Progenitor cell of endocrine pancreas (in vitro differentiated cells): ENCODE results near the gene LRIG1. TPM values are rescaled to one million over a fixed set of nuclear protein-coding genes. Genes with fewer than 3 reads are reported as not detected.

ENCODE experiments used
- DNase-seq: peaks from one replicate; pipeline ENCODE4 v3.0.0; 2021; ENCODE audit warnings: low spot score; ENCODE audit not compliant: unreplicated experiment
- H3K27ac Mint-ChIP-seq: 2 replicates; pipeline ENCODE4 v1.8.0; 2021; ENCODE audit warnings: mild to moderate bottlenecking, moderate library complexity, mixed read lengths
- H3K27me3 Mint-ChIP-seq: 2 replicates; pipeline ENCODE4 v1.8.0; 2021; ENCODE audit warnings: mixed read lengths
- H3K36me3 Mint-ChIP-seq: 2 replicates; pipeline ENCODE4 v1.8.0; 2022; ENCODE audit warnings: mixed read lengths; ENCODE audit not compliant: insufficient read depth
- H3K4me1 Mint-ChIP-seq: 2 replicates; pipeline ENCODE4 v1.8.0; 2021; ENCODE audit warnings: low read depth, mixed read lengths
- H3K4me3 Mint-ChIP-seq: 2 replicates; pipeline ENCODE4 v1.8.0; 2021; ENCODE audit warnings: low read depth, mild to moderate bottlenecking, moderate library complexity, mixed read lengths
- H3K9me3 Mint-ChIP-seq: 2 replicates; pipeline ENCODE4 v1.8.0; 2021; ENCODE audit warnings: low read depth, mixed read lengths
- CTCF ChIP-seq: fragments of 200-600 bp; sonication (generic); IDR thresholded peaks from one replicate; pipeline ENCODE4 v1.5.0; 2021; ENCODE audit warnings: antibody characterized with exemption, mild to moderate bottlenecking; ENCODE audit not compliant: unreplicated experiment
- total RNA-seq: library from RNA; stranded (reverse); gene quantifications from 2 replicates; pipeline ENCODE4 v1.2.1, GENCODE V29; 2021

LRIG1 gene
- total RNA-seq, 1 donor from 2014 or later: 31.4 TPM

GRCh38 chr3:66397745-66398144 is 103.1 kb downstream of the LRIG1 start:
- H3K4me3 Mint-ChIP-seq: no peak overlapping the region
- TF ChIP-seq CTCF: no peak
- H3K9me3 Mint-ChIP-seq: no peaks in the 10 kb centered on the region
- H3K27me3 Mint-ChIP-seq: no peaks in the 10 kb centered on the region
- peaks cover 19% of the 10 kb centered on the region for H3K36me3 Mint-ChIP-seq
- H3K27ac Mint-ChIP-seq: no peak overlapping the region
- no peak for DNase-seq
- H3K4me1 Mint-ChIP-seq: peaks cover 10% of the 10 kb centered on the region

- TF ChIP-seq CTCF: no peak
- Mint-ChIP-seq H3K36me3 (peaks cover 24% of the 10 kb centered on the region), H3K27me3 (no peaks in the 10 kb centered on the region), H3K9me3 (no peaks in the 10 kb centered on the region), H3K27ac (no peak overlapping the region), H3K4me1 (peaks cover 8% of the 10 kb centered on the region), H3K4me3 (no peak overlapping the region)
- DNase-seq: no peak
Measured at GRCh38 chr3:66396888-66397287, 103.9 kb downstream of the LRIG1 start.

GRCh38 chr3:66396161-66396760 is 104.6 kb downstream of the LRIG1 start:
- no peak for DNase-seq
- Mint-ChIP-seq H3K9me3 (no peaks in the 10 kb centered on the region), H3K36me3 (peaks cover 26% of the 10 kb centered on the region), H3K4me1 (peaks cover 7% of the 10 kb centered on the region), H3K27ac (no peak overlapping the region), H3K27me3 (no peaks in the 10 kb centered on the region), H3K4me3 (no peak overlapping the region)
- TF ChIP-seq CTCF: no peak

GRCh38 chr3:66395635-66396034 is 105.2 kb downstream of the LRIG1 start:
- no peak for DNase-seq
- no peak overlapping the region for H3K27ac Mint-ChIP-seq
- H3K9me3 Mint-ChIP-seq: no peaks in the 10 kb centered on the region
- no peaks in the 10 kb centered on the region for H3K27me3 Mint-ChIP-seq
- TF ChIP-seq CTCF: no peak
- peaks cover 2% of the 10 kb centered on the region for H3K4me1 Mint-ChIP-seq
- no peak overlapping the region for H3K4me3 Mint-ChIP-seq
- peaks cover 26% of the 10 kb centered on the region for H3K36me3 Mint-ChIP-seq

GRCh38 chr3:66394753-66395249 is 106.0 kb downstream of the LRIG1 start:
- H3K4me3 Mint-ChIP-seq: no peak overlapping the region
- no peak for DNase-seq
- no peaks in the 10 kb centered on the region for H3K9me3 Mint-ChIP-seq
- H3K27ac Mint-ChIP-seq: no peak overlapping the region
- H3K36me3 Mint-ChIP-seq: peaks cover 29% of the 10 kb centered on the region
- TF ChIP-seq CTCF: no peak
- no peaks in the 10 kb centered on the region for H3K27me3 Mint-ChIP-seq
- H3K4me1 Mint-ChIP-seq: peaks cover 2% of the 10 kb centered on the region
